Urinary bladder (tissue), 4 donors: Measurements from ENCODE around the gene TAB3. TPM values are rescaled to one million over a fixed set of nuclear protein-coding genes. Genes with fewer than 3 reads are reported as not detected.
"Not testable (repeated sequence)": the region's sequence is repeated elsewhere in the genome, so short reads cannot be mapped to it uniquely, and the experiment has no call there.

Experiments used
- DNase-seq: peaks from one replicate; pipeline ENCODE4 v3.0.0-alpha.2; 2015; ENCODE audit errors: extremely low spot score
- H3K27ac ChIP-seq: one replicate; pipeline ENCODE4 v1.5.1; 2013; ENCODE audit warnings: low read depth, mild to moderate bottlenecking, moderate library complexity
- H3K36me3 ChIP-seq: one replicate; pipeline ENCODE4 v1.6.1; 2013; ENCODE audit warnings: mild to moderate bottlenecking, moderate library complexity; ENCODE audit not compliant: insufficient read depth
- H3K4me1 ChIP-seq: one replicate; pipeline ENCODE4 v1.6.1; 2013; ENCODE audit warnings: mild to moderate bottlenecking, moderate library complexity; ENCODE audit not compliant: insufficient read depth
- H3K4me3 ChIP-seq: one replicate; pipeline ENCODE4 v1.5.1; 2013; ENCODE audit warnings: low read depth, low read length
- WGBS: extraction: QIAGEN DNeasy Blood & Tissue Kit; methylation state at CpG from one replicate; pipeline ENCODE4 v1.1.7; 2013; 5-methylcytosine and 5-hydroxymethylcytosine counted together
- polyA plus RNA-seq: library from polyadenylated mRNA; stranded (reverse); fragments of 200-250 nt; gene quantifications from one replicate; pipeline ENCODE4 v1.2.3, GENCODE V29; 2013
- total RNA-seq: library from RNA; depleted of rRNA; stranded (reverse); fragments of >200 nt; gene quantifications from one replicate; pipeline ENCODE4 v1.2.3, GENCODE V29; 2014
- donor health status: healthy with polysubstance abuse.
- donor health status: healthy.

Gene TAB3
- total and polyA plus RNA-seq, 2 donors: 10.1 to 17.5 TPM

DNA sequence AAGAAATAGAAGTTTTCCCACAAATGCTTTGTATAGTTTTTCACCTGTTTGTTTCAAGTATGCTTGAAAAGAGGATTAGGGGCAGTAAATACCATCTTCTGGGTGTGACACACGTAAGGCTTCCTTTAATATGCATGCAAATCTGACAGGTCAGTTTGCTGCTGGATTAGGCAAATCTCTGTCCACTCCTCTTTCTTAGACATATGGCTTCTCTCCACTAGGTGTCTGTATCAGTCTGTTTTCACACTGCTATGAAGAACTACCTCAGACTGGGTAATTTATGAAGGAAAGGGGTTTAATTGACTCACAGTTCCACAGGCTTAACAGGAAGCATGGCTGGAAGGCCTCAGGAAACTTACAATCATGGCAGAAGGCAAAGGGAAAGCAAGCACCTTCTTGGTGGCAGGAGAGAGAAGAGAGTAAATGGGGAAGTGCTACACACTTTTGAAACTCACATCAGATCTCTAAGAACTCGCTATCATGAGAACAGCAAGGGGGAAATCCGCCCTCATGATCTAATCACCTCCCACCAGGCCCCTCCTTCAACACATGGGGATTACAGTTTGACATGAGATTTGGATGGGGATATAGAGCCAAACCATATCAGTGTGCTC is 66.9 kb downstream of the TAB3 start:
- H3K4me3 ChIP-seq: no peak overlapping the region
- WGBS: 58% methylated on average over 3 of the region's 3 CpGs
- H3K4me1 ChIP-seq: no peaks in the 10 kb centered on the region
- no peak overlapping the region for H3K27ac ChIP-seq
- no peak for DNase-seq
- H3K36me3 ChIP-seq: no peaks in the 10 kb centered on the region

DNA sequence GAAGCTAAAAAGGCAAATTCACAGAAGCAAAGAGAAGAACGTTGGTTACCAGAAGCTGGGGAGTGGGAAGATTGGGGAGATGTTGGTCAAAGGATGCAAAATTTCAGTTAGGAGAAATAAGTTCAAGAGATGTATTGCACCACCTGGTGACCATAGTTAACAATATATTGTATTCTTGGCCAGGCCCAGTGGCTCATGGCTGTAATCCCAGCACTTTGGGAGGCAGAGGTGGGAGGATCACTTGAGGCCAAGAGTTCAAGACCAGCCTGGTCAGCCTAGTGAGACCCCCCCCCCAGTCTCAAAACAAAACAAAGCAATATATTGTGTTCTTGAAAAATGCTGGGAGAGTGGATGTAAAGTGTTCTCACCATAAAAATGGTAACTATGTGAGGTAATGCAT is 67.9 kb downstream of the TAB3 start:
- Histone ChIP-seq H3K27ac (no peak overlapping the region), H3K4me1 (no peaks in the 10 kb centered on the region), H3K36me3 (no peaks in the 10 kb centered on the region), H3K4me3 (no peak overlapping the region)
- WGBS: 57% methylated on average over 1 of the region's 1 CpG
- no peak for DNase-seq

GRCh38 chrX:30819080-30819479 is 70.0 kb downstream of the TAB3 start:
- Histone ChIP-seq H3K36me3 (no peaks in the 10 kb centered on the region), H3K4me1 (no peaks in the 10 kb centered on the region), H3K27ac (no peak overlapping the region), H3K4me3 (no peak overlapping the region)
- DNase-seq: no peak
- WGBS: 65% methylated on average over 2 of the region's 2 CpGs

DNA sequence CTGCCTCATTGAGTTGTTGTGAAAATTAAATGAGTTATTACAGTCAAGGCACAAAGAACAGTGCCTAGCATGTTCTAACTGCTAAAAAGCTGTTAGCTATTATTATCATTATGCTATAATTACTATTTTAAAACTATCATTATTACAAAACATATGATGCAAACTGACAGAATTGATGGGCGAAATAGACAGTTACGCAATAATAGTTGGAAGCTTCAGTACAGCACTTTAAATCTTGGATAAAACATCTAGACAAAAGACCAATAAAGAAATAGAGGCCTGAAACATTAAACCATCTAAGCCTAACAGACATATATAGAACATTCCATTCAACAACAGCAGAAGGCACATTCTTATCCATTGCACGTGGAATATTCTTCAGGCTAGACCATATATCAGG is 73.0 kb downstream of the TAB3 start:
- no peak for DNase-seq
- Histone ChIP-seq H3K4me3 (no peak overlapping the region), H3K4me1 (no peaks in the 10 kb centered on the region), H3K36me3 (no peaks in the 10 kb centered on the region), H3K27ac (no peak overlapping the region)
- WGBS: 81% methylated on average over 3 of the region's 3 CpGs

- Histone ChIP-seq H3K27ac (no peak overlapping the region), H3K4me3 (no peak overlapping the region), H3K4me1 (no peaks in the 10 kb centered on the region), H3K36me3 (no peaks in the 10 kb centered on the region)
- DNase-seq: no peak
- 91% methylated on average over 7 of the region's 7 CpGs for WGBS
These were observed 74.1 kb downstream of the TAB3 start for GRCh38 chrX:30814978-30815377.

- no peak overlapping the region for H3K27ac ChIP-seq
- no peaks in the 10 kb centered on the region for H3K4me1 ChIP-seq
- no peak overlapping the region for H3K4me3 ChIP-seq
- DNase-seq: no peak
- H3K36me3 ChIP-seq: no peaks in the 10 kb centered on the region
- 87% methylated on average over 1 of the region's 1 CpG for WGBS
These were observed 76.7 kb downstream of the TAB3 start for GRCh38 chrX:30812326-30812725.

DNA sequence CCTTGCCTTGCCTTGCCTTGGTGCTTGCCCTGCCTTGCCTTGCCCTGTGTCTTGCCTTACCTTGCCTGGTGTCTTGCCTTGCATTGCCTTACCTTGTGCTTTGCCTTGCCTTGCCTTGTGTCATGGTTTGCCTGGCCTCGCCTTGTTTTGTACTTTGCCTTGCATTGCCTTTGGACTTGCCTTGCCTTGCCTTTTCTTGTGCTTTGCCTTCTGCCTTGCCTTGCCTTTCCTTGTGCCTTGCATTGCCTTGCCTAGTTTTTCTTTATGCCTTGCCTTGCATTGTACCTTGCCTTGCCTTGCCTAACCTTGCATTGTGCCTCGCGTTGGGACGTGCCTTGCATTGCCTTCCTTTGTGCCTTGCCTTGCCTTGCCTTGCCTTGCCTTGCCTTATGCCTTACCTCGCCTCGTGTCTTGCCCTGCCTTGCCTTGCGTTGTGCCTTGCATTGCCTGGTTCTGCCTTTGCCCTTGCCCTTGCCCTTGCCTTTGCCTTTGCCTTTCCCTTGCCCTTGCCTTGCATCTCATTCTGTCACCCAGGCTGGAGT is 82.8 kb downstream of the TAB3 start:
- 96% methylated on average over 7 of the region's 7 CpGs for WGBS
- no peak for DNase-seq
- H3K36me3 ChIP-seq: no peaks in the 10 kb centered on the region
- H3K4me3 ChIP-seq: no peak overlapping the region
- H3K27ac ChIP-seq: no peak overlapping the region
- H3K4me1 ChIP-seq: no peaks in the 10 kb centered on the region

DNA sequence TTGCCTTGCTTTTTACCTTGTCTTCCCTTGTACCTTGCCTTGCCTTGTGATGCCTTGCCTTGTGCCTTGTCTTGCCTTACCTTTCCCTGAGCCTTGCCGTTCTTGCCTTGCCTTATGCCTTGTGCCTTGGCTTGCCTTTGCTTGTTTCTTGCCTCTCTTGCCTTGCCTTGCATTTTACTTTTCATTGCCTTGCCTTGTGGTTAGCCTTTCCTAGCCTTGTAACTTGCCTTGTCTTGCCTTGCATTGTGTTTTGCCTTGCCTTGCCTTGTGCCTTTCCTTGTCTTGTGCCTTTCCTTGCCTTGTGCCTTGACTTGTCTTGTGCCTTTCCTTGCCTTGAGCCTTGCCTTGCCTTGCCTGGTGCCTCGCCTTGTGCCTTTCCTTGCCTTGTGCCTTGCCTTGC is 84.6 kb downstream of the TAB3 start:
- no peaks in the 10 kb centered on the region for H3K36me3 ChIP-seq
- no peak for DNase-seq
- 81% methylated on average over 2 of the region's 2 CpGs for WGBS

DNA sequence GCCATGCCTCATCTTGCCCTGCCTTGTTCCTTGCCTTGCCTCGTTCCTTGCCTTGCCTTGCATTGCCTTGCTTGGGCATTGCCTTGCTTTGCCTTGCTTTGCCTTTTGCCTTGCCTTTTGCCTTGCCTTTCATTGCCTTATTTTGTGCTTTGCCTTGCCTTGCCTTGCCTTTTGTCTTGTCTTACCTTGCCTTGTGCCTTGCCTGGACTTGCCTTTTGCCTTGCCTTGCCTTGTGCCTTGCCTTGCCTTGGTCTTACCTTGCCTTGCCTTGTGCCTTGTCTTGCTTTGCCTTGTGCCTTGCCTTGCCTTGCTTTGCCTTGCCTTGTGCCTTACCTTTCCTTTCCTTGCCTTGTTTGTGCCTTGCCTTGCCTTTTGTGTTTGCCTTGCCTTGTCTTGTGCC is 88.2 kb downstream of the TAB3 start:
- Histone ChIP-seq H3K4me1 (no peaks in the 10 kb centered on the region), H3K36me3 (no peaks in the 10 kb centered on the region), H3K4me3 (no peak overlapping the region), H3K27ac (no peak overlapping the region)
- WGBS: 76% methylated on average over 1 of the region's 1 CpG
- no peak for DNase-seq

More for the DNA sequence above, 84.6 kb downstream of the TAB3 start:
- H3K4me1 ChIP-seq: no peaks in the 10 kb centered on the region
- no peak overlapping the region for H3K4me3 ChIP-seq
- no peak overlapping the region for H3K27ac ChIP-seq

DNA sequence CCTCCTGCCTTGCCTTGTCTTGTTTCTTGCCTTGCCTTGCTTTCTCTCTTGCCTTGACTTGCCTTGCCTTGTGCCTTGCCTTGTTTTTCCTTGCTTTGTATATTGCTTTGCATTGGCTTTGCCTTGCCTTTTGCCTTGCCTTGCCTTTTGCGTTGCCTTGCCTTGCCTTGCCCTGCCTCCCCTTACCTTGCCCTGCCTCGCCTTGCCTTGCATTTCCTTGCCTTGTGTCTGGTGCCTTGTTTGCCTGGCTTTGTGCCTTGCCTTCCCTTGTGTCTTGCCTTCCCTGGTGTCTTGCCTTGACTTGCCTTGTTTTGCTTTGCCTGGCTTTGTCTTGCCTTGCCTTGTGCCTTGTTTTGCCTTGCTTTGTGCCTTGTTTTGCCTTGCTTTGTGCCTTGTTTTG is 89.7 kb downstream of the TAB3 start:
- WGBS: 93% methylated on average over 2 of the region's 2 CpGs
- Histone ChIP-seq H3K36me3 (no peaks in the 10 kb centered on the region), H3K27ac (no peak overlapping the region), H3K4me1 (no peaks in the 10 kb centered on the region), H3K4me3 (no peak overlapping the region)
- no peak for DNase-seq

DNA sequence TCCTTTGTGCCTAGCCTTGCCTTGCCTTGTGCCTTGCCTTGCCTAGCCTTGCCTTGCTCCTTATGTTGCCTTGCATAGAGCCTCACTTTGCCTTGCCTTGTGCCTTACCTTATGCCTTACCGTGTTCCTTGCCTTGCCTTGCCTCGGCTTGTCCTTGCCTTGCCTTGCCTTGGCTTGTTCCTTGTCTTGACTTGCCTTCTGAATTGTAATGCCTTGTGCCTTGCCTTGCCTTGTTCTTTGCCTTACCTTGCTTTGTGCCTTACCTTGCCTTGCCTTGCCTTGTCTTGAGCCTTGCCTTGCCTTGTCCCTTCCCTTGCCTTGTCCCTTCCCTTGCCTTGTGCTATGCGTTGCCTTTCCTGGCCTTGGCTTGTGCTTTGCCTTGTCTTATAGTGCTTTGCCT is 90.2 kb downstream of the TAB3 start:
- Histone ChIP-seq H3K4me3 (no peak overlapping the region), H3K4me1 (no peaks in the 10 kb centered on the region), H3K27ac (no peak overlapping the region), H3K36me3 (no peaks in the 10 kb centered on the region)
- DNase-seq: no peak
- whole genome bisulfite sequencing: 92% methylated on average over 3 of the region's 3 CpGs

GRCh38 chrX:30797301-30797700 is 91.8 kb downstream of the TAB3 start:
- not testable (repeated sequence) for H3K4me3 ChIP-seq, H3K4me1 ChIP-seq, H3K27ac ChIP-seq, DNase-seq, H3K36me3 ChIP-seq
- WGBS: 77% methylated on average over 1 of the region's 1 CpG

GRCh38 chrX:30795981-30796958 is 92.8 kb downstream of the TAB3 start:
- WGBS: 92% methylated on average over 6 of the region's 6 CpGs
- no peak for DNase-seq
- no peaks in the 10 kb centered on the region for H3K36me3 ChIP-seq

GRCh38 chrX:30794497-30794896 is 94.6 kb downstream of the TAB3 start:
- H3K4me3 ChIP-seq: no peak overlapping the region
- no peak for DNase-seq
- H3K36me3 ChIP-seq: no peaks in the 10 kb centered on the region
- 87% methylated on average over 2 of the region's 2 CpGs for WGBS
- no peak overlapping the region for H3K27ac ChIP-seq
- no peaks in the 10 kb centered on the region for H3K4me1 ChIP-seq

More at GRCh38 chrX:30795981-30796958, 92.8 kb downstream of the TAB3 start:
- H3K27ac ChIP-seq: no peak overlapping the region
- H3K4me3 ChIP-seq: no peak overlapping the region
- no peaks in the 10 kb centered on the region for H3K4me1 ChIP-seq
